Peyer's patch (tissue), 4 donors: ENCODE data around the gene LMF1.

Experiments used
- POLR2A ChIP-seq, 2 donors: fragments of 450-650 bp; IDR thresholded peaks; one replicate each; pipeline ENCODE4 v1.5.1; 2017; ENCODE audit warnings: antibody characterized with exemption in 2 of 2, mild to moderate bottlenecking in 2 of 2, moderate library complexity in 2 of 2
- TF ChIP-seq, protein P1 (sequence below), 6 experiments: fragments of 450-650 bp in 4 of 6; fragments of 200-600 bp in 2 of 6; sonication (generic) in 1 of 6; IDR thresholded peaks; one replicate each; pipeline ENCODE4 v1.5.1; 2017 to 2019; ENCODE audit warnings: antibody characterized with exemption in 6 of 6, mild to moderate bottlenecking in 3 of 6, moderate library complexity in 1 of 6

- TF ChIP-seq, protein P1, sequence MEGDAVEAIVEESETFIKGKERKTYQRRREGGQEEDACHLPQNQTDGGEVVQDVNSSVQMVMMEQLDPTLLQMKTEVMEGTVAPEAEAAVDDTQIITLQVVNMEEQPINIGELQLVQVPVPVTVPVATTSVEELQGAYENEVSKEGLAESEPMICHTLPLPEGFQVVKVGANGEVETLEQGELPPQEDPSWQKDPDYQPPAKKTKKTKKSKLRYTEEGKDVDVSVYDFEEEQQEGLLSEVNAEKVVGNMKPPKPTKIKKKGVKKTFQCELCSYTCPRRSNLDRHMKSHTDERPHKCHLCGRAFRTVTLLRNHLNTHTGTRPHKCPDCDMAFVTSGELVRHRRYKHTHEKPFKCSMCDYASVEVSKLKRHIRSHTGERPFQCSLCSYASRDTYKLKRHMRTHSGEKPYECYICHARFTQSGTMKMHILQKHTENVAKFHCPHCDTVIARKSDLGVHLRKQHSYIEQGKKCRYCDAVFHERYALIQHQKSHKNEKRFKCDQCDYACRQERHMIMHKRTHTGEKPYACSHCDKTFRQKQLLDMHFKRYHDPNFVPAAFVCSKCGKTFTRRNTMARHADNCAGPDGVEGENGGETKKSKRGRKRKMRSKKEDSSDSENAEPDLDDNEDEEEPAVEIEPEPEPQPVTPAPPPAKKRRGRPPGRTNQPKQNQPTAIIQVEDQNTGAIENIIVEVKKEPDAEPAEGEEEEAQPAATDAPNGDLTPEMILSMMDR (IDR thresholded peaks at IDR 0.05), result no peak
- no peak for TF ChIP-seq POLR2A (IDR thresholded peaks at IDR 0.05)
Measured at GRCh38 chr16:884232-884631, 86.6 kb downstream of the LMF1 start.
